ENCODE measurements around the gene PCDHB1. TPM values are rescaled to one million over a fixed set of nuclear protein-coding genes. Genes with fewer than 3 reads are reported as not detected.
A peak's percentile ranks its signal among the peaks of the same experiment; 100 is the strongest.

PCDHB1 gene
- total RNA-seq, 1 experiment from 2014 or later: 0.07 TPM

- no peak within 1 kb of the TSS for H3K27ac ChIP-seq (ENCODE audit: insufficient read length, low read depth, low read length)
- peak; percentile 79 for DNase-seq
- H2BK20ac ChIP-seq (ENCODE audit: low read depth, low read length, poor library complexity, severe bottlenecking): no peak within 1 kb of the TSS
- H2BK15ac ChIP-seq (ENCODE audit: low read depth, low read length): no peak within 1 kb of the TSS
- H3K4me1 ChIP-seq (ENCODE audit: insufficient read depth, low read length): no peaks in the 10 kb centered on the region
- peak within 1 kb of the TSS; percentile 55 for H3T11ph ChIP-seq (ENCODE audit: low read length)
- peaks cover 3% of the 10 kb centered on the region for H3K79me1 ChIP-seq (ENCODE audit: insufficient read depth, low read depth, low read length, poor library complexity, severe bottlenecking)
- peak within 1 kb of the TSS; percentile 83 for H2BK120ac ChIP-seq (ENCODE audit: low read depth, low read length, poor library complexity, severe bottlenecking)
- H3K9ac ChIP-seq (ENCODE audit: extremely low read depth, insufficient read length, low read length): peak within 1 kb of the TSS; percentile 39
- H3K56ac ChIP-seq (ENCODE audit: insufficient read length, low read depth, low read length): no peak within 1 kb of the TSS
- H3K9me3 Mint-ChIP-seq: peaks cover 44 to 55% of the 10 kb centered on the region in 2 experiments
- H3K4ac ChIP-seq (ENCODE audit: low read depth, low read length): no peak within 1 kb of the TSS; the same call in 1 of the 2 replicates
- peak; percentile 85 for TF ChIP-seq CTCF (conservative IDR thresholded peaks at IDR 0.05)
- H3K23me2 ChIP-seq (ENCODE audit: insufficient read length, low read depth, low read length, poor library complexity, severe bottlenecking): peaks cover 2% of the 10 kb centered on the region
- no peaks in the 10 kb centered on the region; the same call in 1 of the 2 replicates for H3K79me2 ChIP-seq (ENCODE audit: insufficient read depth, low read length)
- H2BK5ac ChIP-seq (ENCODE audit: insufficient read length, low read length): no peak within 1 kb of the TSS
- no peaks in the 10 kb centered on the region for H4K20me1 ChIP-seq (ENCODE audit: control insufficient read depth, insufficient read depth, insufficient read length)
- H2AK5ac ChIP-seq (ENCODE audit: insufficient read length, low read length): no peak within 1 kb of the TSS
- H4K8ac ChIP-seq (replicated peaks; ENCODE audit: insufficient read length, low read depth, low read length): no peak within 1 kb of the TSS
- H4K5ac ChIP-seq (ENCODE audit: insufficient read length, low read depth, low read length): no peak within 1 kb of the TSS
- H3K27ac Mint-ChIP-seq: peak within 1 kb of the TSS in 1 of 3 experiments; percentile 98; a peak in 2 of 7 replicates
- H4K91ac ChIP-seq (ENCODE audit: insufficient read length, low read depth, low read length): no peak within 1 kb of the TSS
- peaks cover 8 to 12% of the 10 kb centered on the region in 2 experiments for H3K4me1 Mint-ChIP-seq
- no CpG with 5 or more reads among the region's 19 CpGs for WGBS (ENCODE audit: extremely low coverage, insufficient read length, low lambda C conversion rate)
- H3K4me3 Mint-ChIP-seq: peak within 1 kb of the TSS in 1 of 2 experiments; percentile 63; a peak in 3 of 5 replicates
- H3K14ac ChIP-seq (ENCODE audit: insufficient read depth, low read length): peak within 1 kb of the TSS; percentile 93; the same call in 1 of the 2 replicates
- peak within 1 kb of the TSS; percentile 88 for H3K18ac ChIP-seq (ENCODE audit: insufficient read length, low read depth, low read length)
- H3K23ac ChIP-seq (ENCODE audit: insufficient read length, low read depth, low read length): no peak within 1 kb of the TSS
- no peak within 1 kb of the TSS for H2BK12ac ChIP-seq (ENCODE audit: insufficient read length, low read depth, low read length)
- H3K4me2 ChIP-seq (ENCODE audit: insufficient read depth, insufficient read length, low read length): no peak within 1 kb of the TSS
- peak within 1 kb of the TSS; percentile 91 for H2AFZ ChIP-seq (ENCODE audit: low read length)
- peaks cover 7% of the 10 kb centered on the region for H3K9me3 ChIP-seq (ENCODE audit: control insufficient read depth, low read depth, low read length)
- peaks cover 37 to 78% (median 58%) of the 10 kb centered on the region in 3 experiments for H3K36me3 Mint-ChIP-seq (ENCODE audit: insufficient read depth in 1 of 3, low read depth in 3 of 3)
- H3K27me3 ChIP-seq (ENCODE audit: insufficient read depth, low read length): no peaks in the 10 kb centered on the region
- no peaks in the 10 kb centered on the region; the same call in 1 of the 2 replicates for H3K27me3 Mint-ChIP-seq (ENCODE audit: low read depth)
Observed at GRCh38 chr5:141100243-141100805, 49.1 kb downstream of the PCDHB1 start, which contains the start of gene PCDHB3. PCDHB3 (plus strand) TSS chr5:141100473; CDS start chr5:141100650, 177 bp downstream.
